ENCODE data around the gene ZNF33B.
"Not testable (repeated sequence)": the region's sequence is repeated elsewhere in the genome, so short reads cannot be mapped to it uniquely, and the experiment has no call there.

The ZNF33B gene

GRCh38 chr10:42638055-42638820 is at the start of gene ZNF33B:
Gene ZNF33B, minus strand, starts transcription at chr10:42638570. Its CDS starts 1,642 bp downstream, at chr10:42636928.
- DNase-seq, result peak; percentile 91

GRCh38 chr10:42684517-42684916 is 46.1 kb upstream of the ZNF33B start:
- DNase-seq, result no peak

GRCh38 chr10:42680267-42680666 is 41.9 kb upstream of the ZNF33B start:
- no peak for DNase-seq

- DNase-seq, result not testable (repeated sequence)
Observed at GRCh38 chr10:42665181-42665979, 27.0 kb upstream of the ZNF33B start.

- DNase-seq, result no peak
Observed at GRCh38 chr10:42654419-42654818, 16.0 kb upstream of the ZNF33B start.

- no peak for DNase-seq
Observed at GRCh38 chr10:42652858-42653257, 14.5 kb upstream of the ZNF33B start.

GRCh38 chr10:42650374-42650773 is 12.0 kb upstream of the ZNF33B start:
- no peak for DNase-seq

- DNase-seq, result no peak
Observed at GRCh38 chr10:42648512-42648911, 10.1 kb upstream of the ZNF33B start.

GRCh38 chr10:42646687-42647640 is 8.6 kb upstream of the ZNF33B start:
- DNase-seq, result no peak

GRCh38 chr10:42646214-42646613 is 7.8 kb upstream of the ZNF33B start:
- no peak for DNase-seq

GRCh38 chr10:42645516-42645915 is 7.1 kb upstream of the ZNF33B start:
- DNase-seq, result no peak

- DNase-seq, result no peak
Observed at GRCh38 chr10:42645103-42645502, 6.7 kb upstream of the ZNF33B start.

- no peak for DNase-seq
Observed at GRCh38 chr10:42640610-42641229, 2.4 kb upstream of the ZNF33B start.

GRCh38 chr10:42638821-42639270 is 476 bp upstream of the ZNF33B start:
- no peak for DNase-seq

- DNase-seq, result no peak
Observed at GRCh38 chr10:42637648-42638054, 719 bp downstream of the ZNF33B start.

- DNase-seq, result no peak
Observed at GRCh38 chr10:42637142-42637541, 1.2 kb downstream of the ZNF33B start.

- no peak for DNase-seq
Observed at GRCh38 chr10:42635098-42635497, 3.3 kb downstream of the ZNF33B start.

- no peak for DNase-seq
Observed at GRCh38 chr10:42632564-42632963, 5.8 kb downstream of the ZNF33B start.

- no peak for DNase-seq
Observed at GRCh38 chr10:42630537-42631134, 7.7 kb downstream of the ZNF33B start.

GRCh38 chr10:42623929-42624328 is 14.4 kb downstream of the ZNF33B start:
- no peak for DNase-seq

- DNase-seq, result no peak
Observed at GRCh38 chr10:42618424-42618823, 19.9 kb downstream of the ZNF33B start.

- DNase-seq, result no peak
Observed at GRCh38 chr10:42615419-42615818, 23.0 kb downstream of the ZNF33B start.
